CD4-positive, alpha-beta T cell treated with Interleukin-4 for 1 hour (primary cell): ENCODE measurements around the gene SANBR.
"Not testable (repeated sequence)": the region's sequence is repeated elsewhere in the genome, so short reads cannot be mapped to it uniquely, and the experiment has no call there.

ENCODE experiments used
- DNase-seq, 2 donors: peaks; one replicate each; pipeline ENCODE4 v3.0.0-alpha.2; 2020 to 2022

The SANBR gene

GRCh38 chr2:61065714-61066709, at the start of gene SANBR:
Gene SANBR (plus strand): TSS chr2:61065871. CDS start chr2:61070351, 4,480 bp downstream.
- peak; percentile 81 to 84 for DNase-seq

GRCh38 chr2:61015976-61016375, 49.7 kb upstream of the SANBR start:
- DNase-seq = no peak

DNA sequence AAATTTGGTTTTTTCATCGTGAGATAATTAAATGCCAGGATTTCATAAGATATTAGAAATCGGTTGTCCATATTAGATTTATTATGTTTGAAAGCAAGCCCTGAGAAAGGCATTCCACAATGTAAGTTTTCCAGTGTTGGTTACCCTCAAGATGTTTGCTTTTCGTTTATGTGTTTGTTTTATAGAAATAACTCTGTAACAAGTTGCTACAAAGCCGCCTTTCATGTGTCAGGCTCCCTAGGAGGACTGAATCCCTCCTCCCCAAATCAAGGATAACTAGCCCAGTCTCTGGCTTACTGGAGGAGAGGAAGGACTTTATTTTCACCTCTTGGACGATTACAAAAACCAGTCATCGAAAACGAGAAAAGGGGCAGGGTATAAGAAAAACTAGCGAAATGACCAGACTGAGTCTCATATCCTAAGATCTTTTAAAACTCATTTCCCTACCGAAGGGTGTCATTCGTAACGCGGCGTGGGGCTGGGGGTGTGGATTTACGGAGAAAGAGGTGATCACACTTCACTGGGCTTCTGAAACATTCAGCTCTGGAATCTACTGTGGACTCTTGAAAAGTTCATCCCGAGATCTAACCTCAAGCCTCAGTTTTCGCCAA, 49.2 kb upstream of the SANBR start:
- no peak for DNase-seq

- peak; percentile 53 to 75 for DNase-seq
Measured at GRCh38 chr2:61017003-61017555, 48.6 kb upstream of the SANBR start.

GRCh38 chr2:61017556-61018317, 47.9 kb upstream of the SANBR start, which contains the start of the genes PEX13 and PUS10:
Gene PEX13 (plus strand): TSS chr2:61017720. CDS start chr2:61017760, 40 bp downstream.
Gene PUS10 (minus strand): TSS chr2:61018255. CDS start chr2:61011890, 6,365 bp downstream.
- peak; percentile 35 to 45 for DNase-seq

DNA sequence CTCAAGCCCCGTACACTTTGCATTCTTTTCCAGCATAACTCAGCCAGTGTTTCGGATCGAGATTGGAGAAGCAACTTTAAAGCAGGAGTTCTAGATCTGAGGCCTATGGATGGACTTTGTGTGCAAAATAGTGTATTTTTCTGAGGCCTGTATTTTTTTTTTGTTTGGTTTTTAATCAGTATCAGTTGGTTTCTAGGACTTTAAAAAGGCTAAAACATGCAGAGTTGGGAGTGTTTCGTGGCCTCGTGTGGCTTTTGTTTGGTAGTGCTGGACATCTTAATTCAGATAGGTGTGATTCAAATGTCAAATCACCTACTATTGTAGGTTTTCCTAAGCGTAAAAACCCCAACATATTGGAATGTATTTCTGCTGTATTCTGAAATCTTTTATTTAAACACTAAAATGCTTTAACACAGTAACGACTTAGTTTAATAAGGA, 47.3 kb upstream of the SANBR start:
- DNase-seq = no peak

GRCh38 chr2:61018798-61019197, 46.9 kb upstream of the SANBR start:
- no peak for DNase-seq

DNA sequence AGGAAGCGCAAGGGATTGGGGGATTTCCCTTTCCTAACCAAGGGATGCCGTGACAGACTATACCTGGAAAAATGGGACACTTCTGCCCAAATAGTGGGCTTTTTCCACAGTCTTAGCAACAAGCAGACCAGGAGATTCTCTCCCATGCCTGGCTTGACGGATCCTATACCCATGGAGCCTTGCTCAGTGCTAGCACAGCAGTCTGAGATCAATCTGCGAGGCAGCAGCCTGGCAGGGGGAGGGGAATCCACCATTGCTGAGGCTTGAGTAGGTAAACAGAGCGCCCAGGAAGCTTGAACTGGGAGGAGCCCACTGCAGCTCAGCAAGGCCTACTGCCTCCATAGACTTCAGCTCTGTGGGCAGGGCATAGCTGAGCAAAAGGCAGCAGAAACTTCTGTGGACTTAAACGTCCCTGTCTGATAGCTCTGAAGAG, 44.4 kb upstream of the SANBR start:
- DNase-seq = no peak

GRCh38 chr2:61023670-61024069, 42.0 kb upstream of the SANBR start:
- no peak for DNase-seq

- DNase-seq = no peak
Measured at GRCh38 chr2:61029533-61029932, 36.1 kb upstream of the SANBR start.

DNA sequence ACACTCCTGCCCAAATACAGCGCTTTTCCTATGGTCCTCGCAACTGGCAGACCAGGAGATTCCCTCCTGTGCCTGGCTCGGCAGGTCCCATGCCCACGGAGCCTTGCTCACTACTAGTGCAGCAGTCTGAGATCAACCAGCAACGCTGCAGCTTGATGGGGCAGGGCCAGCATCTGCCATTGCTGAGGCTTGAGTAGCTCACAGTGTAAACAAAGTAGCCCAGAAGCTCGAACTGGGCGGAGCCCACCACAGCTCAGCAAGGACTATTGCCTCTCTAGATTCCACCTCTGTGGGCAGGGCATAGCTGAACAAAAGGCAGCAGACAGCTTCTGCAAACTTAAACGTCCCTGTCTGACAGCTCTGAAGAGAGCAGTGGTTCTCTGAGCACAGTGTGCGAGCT, 31.1 kb upstream of the SANBR start:
- DNase-seq = not testable (repeated sequence)

GRCh38 chr2:61036643-61037042, 29.0 kb upstream of the SANBR start:
- not testable (repeated sequence) for DNase-seq

DNA sequence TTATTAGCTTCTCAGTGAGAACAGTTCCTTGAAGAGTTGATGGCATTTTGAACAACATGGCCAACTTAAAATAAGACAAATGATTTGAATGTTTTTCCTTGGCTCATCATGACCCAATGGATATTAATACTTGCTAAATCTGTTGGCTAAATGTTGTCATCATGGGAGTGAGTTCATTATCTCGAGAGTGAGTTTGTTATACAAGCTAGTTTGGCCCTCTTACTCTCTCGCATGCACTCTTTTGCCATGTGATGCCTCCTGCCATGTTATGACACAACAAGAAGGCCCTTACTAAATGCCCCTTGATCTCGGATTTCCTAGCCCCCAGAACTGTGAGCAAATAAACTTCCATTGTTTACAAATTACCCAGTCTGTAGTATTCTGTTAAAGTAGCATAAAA, 22.9 kb upstream of the SANBR start:
- no peak for DNase-seq

- DNase-seq = no peak
Measured at GRCh38 chr2:61044636-61045035, 21.0 kb upstream of the SANBR start.

- no peak for DNase-seq
Measured at GRCh38 chr2:61045226-61045625, 20.4 kb upstream of the SANBR start.

DNA sequence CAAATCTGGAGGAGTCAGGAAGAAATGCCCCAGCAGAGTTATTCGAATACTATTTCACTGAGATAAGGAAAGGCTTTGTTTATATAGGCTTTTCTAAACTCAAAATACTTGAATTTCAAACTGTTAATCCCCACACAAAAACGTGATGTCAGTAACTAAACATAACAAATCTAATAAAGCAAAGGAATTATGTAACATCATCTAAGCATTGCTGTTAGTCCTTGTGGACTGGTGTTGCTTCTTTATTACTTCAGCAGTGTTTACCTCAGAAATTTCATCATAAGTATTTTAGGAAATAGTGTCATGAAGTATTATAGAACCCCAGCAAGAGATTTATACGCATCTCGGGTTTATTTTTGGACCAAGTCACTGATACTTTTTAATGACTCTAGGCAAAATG, 19.7 kb upstream of the SANBR start:
- DNase-seq = no peak

GRCh38 chr2:61055557-61055956, 10.1 kb upstream of the SANBR start:
- DNase-seq = no peak

GRCh38 chr2:61057562-61057961, 8.1 kb upstream of the SANBR start:
- no peak for DNase-seq

- DNase-seq = no peak
Measured at GRCh38 chr2:61059382-61059781, 6.3 kb upstream of the SANBR start.

- no peak for DNase-seq
Measured at GRCh38 chr2:61074100-61074499, 8.4 kb downstream of the SANBR start.

GRCh38 chr2:61085883-61086282, 20.2 kb downstream of the SANBR start:
- DNase-seq = no peak

- no peak for DNase-seq
Measured at GRCh38 chr2:61089797-61090196, 24.1 kb downstream of the SANBR start.
